PFSK-1 (cell line): ENCODE data around the gene MTHFSD.

Experiments used
- POLR2AphosphoS5 ChIP-seq: IDR thresholded peaks from 2 replicates; pipeline ENCODE4 v1.6.1; 2012; ENCODE audit warnings: low read depth, mild to moderate bottlenecking, control low read depth, low read length, moderate library complexity
- REST ChIP-seq, 2 experiments: IDR thresholded peaks; 2 replicates each; pipeline versions ENCODE4 v1.6.1 to v1.8.0; 2011 to 2012; ENCODE audit warnings: low read depth in 2 of 2, low read length in 2 of 2, control low read depth in 1 of 2, inconsistent platforms in 1 of 2, mild to moderate bottlenecking in 1 of 2, moderate library complexity in 1 of 2; ENCODE audit not compliant: insufficient read depth in 1 of 2
- TAF1 ChIP-seq: IDR thresholded peaks from 2 replicates; pipeline ENCODE4 v1.6.1; 2012; ENCODE audit warnings: low read length, control low read depth, borderline replicate concordance; ENCODE audit not compliant: insufficient read depth

GRCh38 chr16:86484240-86484639 is 70.8 kb downstream of the MTHFSD start:
- TF ChIP-seq POLR2AphosphoS5 (no peak), REST (IDR thresholded peaks at IDR 0.05; ENCODE audit: insufficient read depth in 1 of 2, low read depth in 2 of 2, low read length in 2 of 2) (no peak), TAF1 (no peak)
